ENCODE results near the gene USPL1. TPM values are rescaled to one million over a fixed set of nuclear protein-coding genes. Genes with fewer than 3 reads are reported as not detected.
"Not testable (repeated sequence)": the region's sequence is repeated elsewhere in the genome, so short reads cannot be mapped to it uniquely, and the experiment has no call there.

USPL1 gene
- total and polyA plus RNA-seq, 4 donors, result 4.1 to 13.0 (median 8.2) TPM

DNA sequence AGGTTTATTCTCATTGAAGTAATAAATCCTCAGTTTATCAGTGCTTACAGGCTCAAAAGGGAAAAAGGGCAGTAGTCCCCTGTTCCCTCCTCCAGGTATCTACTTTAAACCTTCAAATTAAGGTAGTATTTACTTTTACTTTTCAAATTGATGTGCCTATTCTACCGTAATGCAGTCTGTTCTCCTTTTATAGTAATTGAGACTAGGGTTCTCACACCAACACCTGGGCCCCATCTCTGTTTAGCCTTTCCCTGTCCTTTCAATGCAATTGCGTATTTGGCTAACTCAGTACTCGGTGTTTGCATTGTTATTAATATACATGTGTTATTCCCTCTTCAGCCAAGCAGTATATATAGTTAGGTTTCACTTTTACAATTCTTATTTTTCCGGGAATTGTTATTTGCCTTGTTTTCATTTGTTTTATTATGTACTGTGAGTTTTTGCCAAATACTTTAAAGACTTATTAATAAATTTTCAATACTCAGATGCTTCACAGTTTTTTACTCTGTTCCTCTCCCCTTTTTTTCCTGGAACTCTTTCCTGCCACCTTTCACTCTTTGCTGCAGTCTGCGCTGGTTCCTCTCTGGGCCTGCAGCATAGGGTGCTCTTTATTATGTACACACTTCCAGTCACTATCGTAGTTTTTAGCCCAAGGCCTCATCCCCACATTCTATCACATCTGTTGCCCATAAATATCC lies 30.3 kb downstream of the USPL1 start (continued):
- TF ChIP-seq, protein P1, sequence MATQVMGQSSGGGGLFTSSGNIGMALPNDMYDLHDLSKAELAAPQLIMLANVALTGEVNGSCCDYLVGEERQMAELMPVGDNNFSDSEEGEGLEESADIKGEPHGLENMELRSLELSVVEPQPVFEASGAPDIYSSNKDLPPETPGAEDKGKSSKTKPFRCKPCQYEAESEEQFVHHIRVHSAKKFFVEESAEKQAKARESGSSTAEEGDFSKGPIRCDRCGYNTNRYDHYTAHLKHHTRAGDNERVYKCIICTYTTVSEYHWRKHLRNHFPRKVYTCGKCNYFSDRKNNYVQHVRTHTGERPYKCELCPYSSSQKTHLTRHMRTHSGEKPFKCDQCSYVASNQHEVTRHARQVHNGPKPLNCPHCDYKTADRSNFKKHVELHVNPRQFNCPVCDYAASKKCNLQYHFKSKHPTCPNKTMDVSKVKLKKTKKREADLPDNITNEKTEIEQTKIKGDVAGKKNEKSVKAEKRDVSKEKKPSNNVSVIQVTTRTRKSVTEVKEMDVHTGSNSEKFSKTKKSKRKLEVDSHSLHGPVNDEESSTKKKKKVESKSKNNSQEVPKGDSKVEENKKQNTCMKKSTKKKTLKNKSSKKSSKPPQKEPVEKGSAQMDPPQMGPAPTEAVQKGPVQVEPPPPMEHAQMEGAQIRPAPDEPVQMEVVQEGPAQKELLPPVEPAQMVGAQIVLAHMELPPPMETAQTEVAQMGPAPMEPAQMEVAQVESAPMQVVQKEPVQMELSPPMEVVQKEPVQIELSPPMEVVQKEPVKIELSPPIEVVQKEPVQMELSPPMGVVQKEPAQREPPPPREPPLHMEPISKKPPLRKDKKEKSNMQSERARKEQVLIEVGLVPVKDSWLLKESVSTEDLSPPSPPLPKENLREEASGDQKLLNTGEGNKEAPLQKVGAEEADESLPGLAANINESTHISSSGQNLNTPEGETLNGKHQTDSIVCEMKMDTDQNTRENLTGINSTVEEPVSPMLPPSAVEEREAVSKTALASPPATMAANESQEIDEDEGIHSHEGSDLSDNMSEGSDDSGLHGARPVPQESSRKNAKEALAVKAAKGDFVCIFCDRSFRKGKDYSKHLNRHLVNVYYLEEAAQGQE (IDR thresholded peaks at IDR 0.05), result no peak
- TF ChIP-seq FOXA1 (IDR thresholded peaks at IDR 0.05) (no peak), SP1 (IDR thresholded peaks at IDR 0.05) (no peak), RAD21 (IDR thresholded peaks at IDR 0.05) (no peak), YY1 (IDR thresholded peaks at IDR 0.05) (no peak), FOXA2 (IDR thresholded peaks at IDR 0.05) (no peak), EGR1 (IDR thresholded peaks at IDR 0.05; ENCODE audit: low read depth in 2 of 2) (no peak)
- TF ChIP-seq, protein P2, sequence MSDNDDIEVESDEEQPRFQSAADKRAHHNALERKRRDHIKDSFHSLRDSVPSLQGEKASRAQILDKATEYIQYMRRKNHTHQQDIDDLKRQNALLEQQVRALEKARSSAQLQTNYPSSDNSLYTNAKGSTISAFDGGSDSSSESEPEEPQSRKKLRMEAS (IDR thresholded peaks at IDR 0.05), result no peak

DNA sequence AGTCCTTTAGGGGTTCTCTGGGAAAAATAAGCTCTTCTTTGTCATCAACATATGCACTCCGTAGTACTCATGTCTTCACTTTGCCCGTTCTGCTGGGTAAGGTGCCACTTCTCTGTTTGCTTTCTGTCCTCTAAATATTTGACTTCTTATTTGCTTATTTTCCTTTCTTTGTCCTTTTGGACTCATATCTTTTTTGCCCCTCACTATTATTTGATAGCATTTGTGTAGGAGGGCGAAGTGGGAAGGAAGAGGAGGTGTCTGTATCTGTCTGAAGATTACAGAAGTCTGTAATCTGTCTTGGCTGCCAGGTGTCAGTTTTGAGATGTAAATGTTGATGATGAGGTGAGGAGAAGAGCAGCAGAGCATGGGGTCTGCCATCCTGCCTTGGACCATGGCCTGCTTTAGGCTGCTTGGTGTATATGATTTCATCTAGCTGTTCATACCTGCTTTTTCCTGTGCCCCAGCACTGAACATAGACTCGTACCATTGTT lies 30.8 kb downstream of the USPL1 start:
- no peaks in the 10 kb centered on the region for H3K27me3 ChIP-seq (ENCODE audit: control insufficient read depth in 4 of 4, insufficient read depth in 4 of 4, low read length in 3 of 4)
- WGBS, result 42% methylated on average over 4 of the region's 4 CpGs
- H3K27ac ChIP-seq (ENCODE audit: low read depth in 1 of 2, low read length in 2 of 2), result peak overlapping the region; percentile 28 to 36
- peaks cover 2 to 29% (median 14%) of the 10 kb centered on the region in 4 donors for H3K36me3 ChIP-seq (ENCODE audit: control insufficient read depth in 4 of 4, insufficient read depth in 3 of 4, low read depth in 1 of 4, low read length in 3 of 4)
- no peak overlapping the region for H3K4me3 ChIP-seq (ENCODE audit: low read depth in 1 of 3, low read length in 3 of 3)
- H3K4me1 ChIP-seq (ENCODE audit: control insufficient read depth in 4 of 4, insufficient read depth in 4 of 4, low read length in 3 of 4), result peaks cover 0 to 30% (median 22%) of the 10 kb centered on the region in 4 donors
- H3K9me3 ChIP-seq (ENCODE audit: control insufficient read depth in 4 of 4, low read length in 3 of 4), result no peaks in the 10 kb centered on the region
- peak in 1 of 2 donors; percentile 14 for TF ChIP-seq JUND (IDR thresholded peaks at IDR 0.05)
- TF ChIP-seq RAD21 (IDR thresholded peaks at IDR 0.05), result no peak
- TF ChIP-seq, protein P2 (IDR thresholded peaks at IDR 0.05), result no peak
- TF ChIP-seq SP1 (IDR thresholded peaks at IDR 0.05), result peak; percentile 12
- TF ChIP-seq, protein P1 (IDR thresholded peaks at IDR 0.05), result no peak
- TF ChIP-seq TAF1 (conservative IDR thresholded peaks at IDR 0.05), result no peak
- TF ChIP-seq, protein P3, sequence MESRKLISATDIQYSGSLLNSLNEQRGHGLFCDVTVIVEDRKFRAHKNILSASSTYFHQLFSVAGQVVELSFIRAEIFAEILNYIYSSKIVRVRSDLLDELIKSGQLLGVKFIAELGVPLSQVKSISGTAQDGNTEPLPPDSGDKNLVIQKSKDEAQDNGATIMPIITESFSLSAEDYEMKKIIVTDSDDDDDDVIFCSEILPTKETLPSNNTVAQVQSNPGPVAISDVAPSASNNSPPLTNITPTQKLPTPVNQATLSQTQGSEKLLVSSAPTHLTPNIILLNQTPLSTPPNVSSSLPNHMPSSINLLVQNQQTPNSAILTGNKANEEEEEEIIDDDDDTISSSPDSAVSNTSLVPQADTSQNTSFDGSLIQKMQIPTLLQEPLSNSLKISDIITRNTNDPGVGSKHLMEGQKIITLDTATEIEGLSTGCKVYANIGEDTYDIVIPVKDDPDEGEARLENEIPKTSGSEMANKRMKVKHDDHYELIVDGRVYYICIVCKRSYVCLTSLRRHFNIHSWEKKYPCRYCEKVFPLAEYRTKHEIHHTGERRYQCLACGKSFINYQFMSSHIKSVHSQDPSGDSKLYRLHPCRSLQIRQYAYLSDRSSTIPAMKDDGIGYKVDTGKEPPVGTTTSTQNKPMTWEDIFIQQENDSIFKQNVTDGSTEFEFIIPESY (IDR thresholded peaks at IDR 0.05), result peak; percentile 28
- TF ChIP-seq YY1 (IDR thresholded peaks at IDR 0.05), result no peak
- peak; percentile 23 for TF ChIP-seq FOXA2 (IDR thresholded peaks at IDR 0.05)
- TF ChIP-seq FOXA1 (IDR thresholded peaks at IDR 0.05), result no peak
- TF ChIP-seq, protein P4, sequence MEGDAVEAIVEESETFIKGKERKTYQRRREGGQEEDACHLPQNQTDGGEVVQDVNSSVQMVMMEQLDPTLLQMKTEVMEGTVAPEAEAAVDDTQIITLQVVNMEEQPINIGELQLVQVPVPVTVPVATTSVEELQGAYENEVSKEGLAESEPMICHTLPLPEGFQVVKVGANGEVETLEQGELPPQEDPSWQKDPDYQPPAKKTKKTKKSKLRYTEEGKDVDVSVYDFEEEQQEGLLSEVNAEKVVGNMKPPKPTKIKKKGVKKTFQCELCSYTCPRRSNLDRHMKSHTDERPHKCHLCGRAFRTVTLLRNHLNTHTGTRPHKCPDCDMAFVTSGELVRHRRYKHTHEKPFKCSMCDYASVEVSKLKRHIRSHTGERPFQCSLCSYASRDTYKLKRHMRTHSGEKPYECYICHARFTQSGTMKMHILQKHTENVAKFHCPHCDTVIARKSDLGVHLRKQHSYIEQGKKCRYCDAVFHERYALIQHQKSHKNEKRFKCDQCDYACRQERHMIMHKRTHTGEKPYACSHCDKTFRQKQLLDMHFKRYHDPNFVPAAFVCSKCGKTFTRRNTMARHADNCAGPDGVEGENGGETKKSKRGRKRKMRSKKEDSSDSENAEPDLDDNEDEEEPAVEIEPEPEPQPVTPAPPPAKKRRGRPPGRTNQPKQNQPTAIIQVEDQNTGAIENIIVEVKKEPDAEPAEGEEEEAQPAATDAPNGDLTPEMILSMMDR (IDR thresholded peaks at IDR 0.05; ENCODE audit: low read depth, low read length, missing input control), result no peak
- no peak for TF ChIP-seq HNF4G (IDR thresholded peaks at IDR 0.05)
- TF ChIP-seq HNF4A (conservative IDR thresholded peaks at IDR 0.05), result peak; percentile 52 to 63
- DNase-seq (ENCODE audit: low spot score), result no peak
- peak overlapping the region; percentile 42 to 51 for H3K9ac ChIP-seq (ENCODE audit: low read depth in 1 of 2, low read length in 2 of 2)

DNA sequence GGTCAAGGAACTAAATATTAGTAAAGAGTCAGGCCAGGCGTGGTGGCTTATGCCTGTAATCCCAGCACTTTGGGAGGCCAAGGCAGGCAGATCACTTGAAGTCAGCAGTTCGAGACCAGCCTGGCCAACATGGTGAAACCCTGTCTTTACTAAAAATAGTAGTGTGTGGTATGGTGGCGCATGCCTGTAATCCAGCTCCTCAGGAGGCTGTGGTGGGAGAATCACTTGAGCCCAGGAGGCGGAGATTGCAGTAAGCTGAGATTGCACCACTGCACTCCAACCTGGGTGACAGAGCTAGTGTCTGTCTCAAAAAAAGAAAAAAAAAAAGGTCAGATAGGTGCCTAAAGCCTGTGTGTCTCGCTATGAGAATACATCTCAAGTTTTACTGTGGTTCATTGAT lies 33.9 kb downstream of the USPL1 start:
- H3K36me3 ChIP-seq (ENCODE audit: control insufficient read depth in 4 of 4, insufficient read depth in 3 of 4, low read depth in 1 of 4, low read length in 3 of 4), result peaks cover 2 to 35% (median 23%) of the 10 kb centered on the region in 4 donors
- peaks cover 0 to 22% (median 18%) of the 10 kb centered on the region in 4 donors for H3K4me1 ChIP-seq (ENCODE audit: control insufficient read depth in 4 of 4, insufficient read depth in 4 of 4, low read length in 3 of 4)
- not testable (repeated sequence) for DNase-seq (ENCODE audit: low spot score); H3K9me3 ChIP-seq (ENCODE audit: control insufficient read depth in 4 of 4, low read length in 3 of 4); H3K4me3 ChIP-seq (ENCODE audit: low read depth in 1 of 3, low read length in 3 of 3); H3K9ac ChIP-seq (ENCODE audit: low read depth in 1 of 2, low read length in 2 of 2); H3K27me3 ChIP-seq (ENCODE audit: control insufficient read depth in 4 of 4, insufficient read depth in 4 of 4, low read length in 3 of 4); H3K27ac ChIP-seq (ENCODE audit: low read depth in 1 of 2, low read length in 2 of 2)
- 96% methylated on average over 5 of the region's 5 CpGs for WGBS

Measured in liver (tissue), 9 donors.